ENCODE results near the gene TSC1.
"Not testable (repeated sequence)": the region's sequence is repeated elsewhere in the genome, so short reads cannot be mapped to it uniquely, and the experiment has no call there.

The TSC1 gene

GRCh38 chr9:132976571-132976970, 32.2 kb upstream of the TSC1 start:
- DNase-seq (ENCODE audit: low read depth in 3 of 3) = no peak

- DNase-seq (ENCODE audit: low read depth in 3 of 3) = no peak
Measured at GRCh38 chr9:132975961-132976360, 31.5 kb upstream of the TSC1 start.

GRCh38 chr9:132973713-132974112, 29.3 kb upstream of the TSC1 start:
- DNase-seq (ENCODE audit: low read depth in 3 of 3) = no peak

GRCh38 chr9:132973166-132973565, 28.8 kb upstream of the TSC1 start:
- no peak for DNase-seq (ENCODE audit: low read depth in 3 of 3)

- DNase-seq (ENCODE audit: low read depth in 3 of 3) = no peak
Measured at GRCh38 chr9:132970324-132971062, 26.1 kb upstream of the TSC1 start.

GRCh38 chr9:132969783-132970182, 25.4 kb upstream of the TSC1 start:
- DNase-seq (ENCODE audit: low read depth in 3 of 3) = no peak

- DNase-seq (ENCODE audit: low read depth in 3 of 3) = not testable (repeated sequence)
Measured at GRCh38 chr9:132967908-132968307, 23.5 kb upstream of the TSC1 start.

- DNase-seq (ENCODE audit: low read depth in 3 of 3) = no peak
Measured at GRCh38 chr9:132965478-132965877, 21.1 kb upstream of the TSC1 start.

- DNase-seq (ENCODE audit: low read depth in 3 of 3) = no peak
Measured at GRCh38 chr9:132961002-132961401, 16.6 kb upstream of the TSC1 start.

- DNase-seq (ENCODE audit: low read depth in 3 of 3) = no peak
Measured at GRCh38 chr9:132957805-132958204, 13.4 kb upstream of the TSC1 start.

- DNase-seq (ENCODE audit: low read depth in 3 of 3) = no peak
Measured at GRCh38 chr9:132955768-132956167, 11.4 kb upstream of the TSC1 start.

GRCh38 chr9:132955123-132955522, 10.7 kb upstream of the TSC1 start:
- DNase-seq (ENCODE audit: low read depth in 3 of 3) = no peak

- DNase-seq (ENCODE audit: low read depth in 3 of 3) = no peak
Measured at GRCh38 chr9:132949709-132950108, 5.3 kb upstream of the TSC1 start.

GRCh38 chr9:132948482-132949050, 4.2 kb upstream of the TSC1 start:
- DNase-seq (ENCODE audit: low read depth in 3 of 3) = no peak

GRCh38 chr9:132947756-132948155, 3.3 kb upstream of the TSC1 start:
- no peak for DNase-seq (ENCODE audit: low read depth in 3 of 3)

GRCh38 chr9:132946631-132947295, 2.3 kb upstream of the TSC1 start:
- no peak for DNase-seq (ENCODE audit: low read depth in 3 of 3)

GRCh38 chr9:132946211-132946610, 1.8 kb upstream of the TSC1 start:
- no peak for DNase-seq (ENCODE audit: low read depth in 3 of 3)

GRCh38 chr9:132945186-132946130, 1.0 kb upstream of the TSC1 start:
- DNase-seq (ENCODE audit: low read depth in 3 of 3) = no peak

- no peak for DNase-seq (ENCODE audit: low read depth in 3 of 3)
Measured at GRCh38 chr9:132943651-132944293, 644 bp downstream of the TSC1 start.

- no peak for DNase-seq (ENCODE audit: low read depth in 3 of 3)
Measured at GRCh38 chr9:132942541-132943182, 1.8 kb downstream of the TSC1 start.

- no peak for DNase-seq (ENCODE audit: low read depth in 3 of 3)
Measured at GRCh38 chr9:132939169-132939568, 5.2 kb downstream of the TSC1 start.
